OCI-LY7 (cell line): ENCODE measurements around the gene SLX4. TPM values are rescaled to one million over a fixed set of nuclear protein-coding genes. Genes with fewer than 3 reads are reported as not detected.

Experiments used
- BruUV-seq: library from RNA; stranded (reverse); fragments of 400-500 nt; replicated peaks from 2 replicates; lab custom pipeline; 2021; lab: Mats Ljungman, UMichigan
- CTCF ChIA-PET: fragments of 300-600 bp; sonication (Branson Sonifier 250); formaldehyde crosslinking; loops from one replicate; lab custom pipeline; 2022; ENCODE audit warnings: antibody characterized with exemption; ENCODE audit not compliant: unreplicated experiment; lab: Charles Lee
- POLR2A ChIA-PET: fragments of 300-600 bp; sonication (Branson Sonifier 250); formaldehyde crosslinking; loops from one replicate; lab custom pipeline; 2022; ENCODE audit warnings: antibody characterized with exemption; lab: Charles Lee
- DNase-seq: peaks from one replicate; pipeline ENCODE4 v3.0.0-alpha.2; 2015; ENCODE audit warnings: low spot score
- H2AFZ ChIP-seq: fragments of 200-600 bp; sonication (generic), shearing (Covaris generic); 2 replicates; pipeline ENCODE4 v1.6.1; 2014; ENCODE audit warnings: mild to moderate bottlenecking, antibody characterized with exemption, low read length, moderate library complexity
- H3K27ac ChIP-seq: fragments of 200-600 bp; sonication (generic); 2 replicates; pipeline ENCODE4 v1.5.1; 2014; ENCODE audit warnings: mixed run types, low read depth, mild to moderate bottlenecking, moderate library complexity, low read length, inconsistent platforms; ENCODE audit not compliant: poor library complexity, severe bottlenecking
- H3K36me3 ChIP-seq: fragments of 200-600 bp; sonication (generic); 2 replicates; pipeline ENCODE4 v1.6.1; 2014; ENCODE audit warnings: mild to moderate bottlenecking, antibody characterized with exemption, low read length, moderate library complexity, mixed read lengths; ENCODE audit not compliant: insufficient read depth
- H3K4me1 ChIP-seq: fragments of 200-600 bp; sonication (generic); 2 replicates; pipeline ENCODE4 v1.5.1; 2014; ENCODE audit warnings: mild to moderate bottlenecking, low read length; ENCODE audit not compliant: insufficient read depth, poor library complexity, severe bottlenecking
- H3K4me2 ChIP-seq: fragments of 200-600 bp; sonication (generic); 2 replicates; pipeline ENCODE4 v1.6.1; 2014; ENCODE audit warnings: mild to moderate bottlenecking, low read length
- H3K4me3 ChIP-seq: fragments of 200-600 bp; sonication (generic); 2 replicates; pipeline ENCODE4 v1.5.1; 2014; ENCODE audit warnings: mild to moderate bottlenecking, low read depth, low read length; ENCODE audit not compliant: poor library complexity, severe bottlenecking
- H3K79me2 ChIP-seq: fragments of 200-600 bp; sonication (generic); 2 replicates; pipeline ENCODE4 v1.6.1; 2016; ENCODE audit warnings: low read depth, mild to moderate bottlenecking, low read length, moderate library complexity, mixed read lengths; ENCODE audit not compliant: insufficient read depth
- H3K9me2 ChIP-seq: fragments of 200-600 bp; sonication (generic); 2 replicates; pipeline ENCODE4 v1.6.1; 2016; ENCODE audit warnings: mild to moderate bottlenecking, low read length, mixed read lengths; ENCODE audit not compliant: insufficient read depth
- H3K9me3 ChIP-seq: fragments of 200-600 bp; sonication (generic); 2 replicates; pipeline ENCODE4 v1.6.1; 2014; ENCODE audit warnings: mild to moderate bottlenecking, mixed run types, low read length, mixed read lengths
- H4K20me1 ChIP-seq: fragments of 200-600 bp; sonication (generic); 2 replicates; pipeline ENCODE4 v1.6.1; 2014; ENCODE audit warnings: mild to moderate bottlenecking, antibody characterized with exemption, low read length, moderate library complexity, mixed read lengths; ENCODE audit not compliant: insufficient read depth
- EZH2phosphoT487 ChIP-seq: fragments of 200-600 bp; sonication (generic); IDR thresholded peaks from 2 replicates; pipeline ENCODE4 v1.6.1; 2018; ENCODE audit warnings: low read depth, borderline replicate concordance, mild to moderate bottlenecking, mixed run types, antibody characterized with exemption, low read length, moderate library complexity, mixed read lengths
- intact Hi-C: fragments of 100-400 bp; cut with micrococcal nuclease; formaldehyde crosslinking; loops from one replicate; pipeline ENCODE4 v1.10.0; 2022; ENCODE audit not compliant: unreplicated experiment
- total RNA-seq, 2 experiments: library from RNA; depleted of rRNA in 1 of 2; stranded (reverse); fragments of >200 nt in 1 of 2; shearing (Covaris generic) in 1 of 2; gene quantifications; 2 replicates each; pipeline ENCODE4 v1.2.3, GENCODE V29; 2014 to 2022
- TF ChIP-seq, protein P1 (sequence below): fragments of 200-600 bp; sonication (generic); conservative IDR thresholded peaks from 2 replicates; pipeline ENCODE4 v1.5.1; 2014; ENCODE audit warnings: mild to moderate bottlenecking, antibody characterized with exemption, low read length, moderate library complexity, mixed read lengths

SLX4 gene
- total RNA-seq, 2 experiments from 2014 or later, result 13.2 to 35.7 TPM

DNA sequence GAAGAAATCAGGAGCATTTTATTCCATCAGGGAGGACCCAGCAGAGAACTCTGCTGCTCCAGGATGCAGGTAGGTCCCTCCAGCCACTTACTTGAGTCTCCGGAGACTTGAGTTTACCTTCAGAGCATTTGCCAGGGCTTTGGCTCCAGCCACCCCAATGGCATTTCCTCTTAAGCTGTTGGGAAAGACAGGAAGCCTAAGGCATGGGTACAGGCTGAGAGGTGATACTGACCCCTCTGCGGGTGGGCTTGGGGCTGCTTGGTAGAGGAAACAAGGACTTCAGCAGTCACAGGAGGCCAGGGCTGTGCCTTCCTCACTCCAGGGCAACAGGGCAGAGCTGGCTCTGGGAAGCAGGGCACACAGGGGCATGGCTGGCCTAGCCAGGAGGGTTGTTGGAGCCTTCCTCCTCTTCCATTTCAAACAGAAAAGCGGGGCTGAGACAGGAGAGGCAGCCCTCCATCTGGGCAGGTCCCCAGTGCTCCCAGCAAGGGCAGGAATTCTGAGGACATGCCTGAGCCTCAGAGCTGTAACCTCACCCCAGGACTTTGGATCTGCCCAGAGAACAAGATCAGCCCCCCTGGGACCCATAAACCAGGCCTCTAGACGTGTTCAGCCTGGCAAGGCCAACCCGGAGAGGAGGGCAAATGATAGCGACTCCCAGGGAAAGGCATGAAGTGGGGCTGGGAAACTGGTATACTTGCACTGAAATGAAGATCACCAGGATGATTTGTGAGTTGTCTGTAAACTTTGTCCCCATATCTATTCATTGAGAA is 68.6 kb downstream of the SLX4 start:
- H4K20me1 ChIP-seq, result no peaks in the 10 kb centered on the region
- H3K9me2 ChIP-seq, result no peaks in the 10 kb centered on the region
- no peak overlapping the region for H3K27ac ChIP-seq
- no TSS peak for BruUV-seq
- no peaks in the 10 kb centered on the region for H3K4me1 ChIP-seq
- no peak for TF ChIP-seq EZH2phosphoT487
- TF ChIP-seq, protein P1, sequence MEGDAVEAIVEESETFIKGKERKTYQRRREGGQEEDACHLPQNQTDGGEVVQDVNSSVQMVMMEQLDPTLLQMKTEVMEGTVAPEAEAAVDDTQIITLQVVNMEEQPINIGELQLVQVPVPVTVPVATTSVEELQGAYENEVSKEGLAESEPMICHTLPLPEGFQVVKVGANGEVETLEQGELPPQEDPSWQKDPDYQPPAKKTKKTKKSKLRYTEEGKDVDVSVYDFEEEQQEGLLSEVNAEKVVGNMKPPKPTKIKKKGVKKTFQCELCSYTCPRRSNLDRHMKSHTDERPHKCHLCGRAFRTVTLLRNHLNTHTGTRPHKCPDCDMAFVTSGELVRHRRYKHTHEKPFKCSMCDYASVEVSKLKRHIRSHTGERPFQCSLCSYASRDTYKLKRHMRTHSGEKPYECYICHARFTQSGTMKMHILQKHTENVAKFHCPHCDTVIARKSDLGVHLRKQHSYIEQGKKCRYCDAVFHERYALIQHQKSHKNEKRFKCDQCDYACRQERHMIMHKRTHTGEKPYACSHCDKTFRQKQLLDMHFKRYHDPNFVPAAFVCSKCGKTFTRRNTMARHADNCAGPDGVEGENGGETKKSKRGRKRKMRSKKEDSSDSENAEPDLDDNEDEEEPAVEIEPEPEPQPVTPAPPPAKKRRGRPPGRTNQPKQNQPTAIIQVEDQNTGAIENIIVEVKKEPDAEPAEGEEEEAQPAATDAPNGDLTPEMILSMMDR, result no peak
- H2AFZ ChIP-seq, result no peak overlapping the region
- no peak for DNase-seq
- H3K36me3 ChIP-seq, result peaks cover 93% of the 10 kb centered on the region
- H3K4me3 ChIP-seq, result no peak overlapping the region
- H3K79me2 ChIP-seq, result no peaks in the 10 kb centered on the region
- intact Hi-C loops, result no loop called here
- no peaks in the 10 kb centered on the region for H3K9me3 ChIP-seq
- H3K4me2 ChIP-seq, result no peak overlapping the region
- ChIA-PET CTCF (no interaction called here), POLR2A (no interaction called here)

DNA sequence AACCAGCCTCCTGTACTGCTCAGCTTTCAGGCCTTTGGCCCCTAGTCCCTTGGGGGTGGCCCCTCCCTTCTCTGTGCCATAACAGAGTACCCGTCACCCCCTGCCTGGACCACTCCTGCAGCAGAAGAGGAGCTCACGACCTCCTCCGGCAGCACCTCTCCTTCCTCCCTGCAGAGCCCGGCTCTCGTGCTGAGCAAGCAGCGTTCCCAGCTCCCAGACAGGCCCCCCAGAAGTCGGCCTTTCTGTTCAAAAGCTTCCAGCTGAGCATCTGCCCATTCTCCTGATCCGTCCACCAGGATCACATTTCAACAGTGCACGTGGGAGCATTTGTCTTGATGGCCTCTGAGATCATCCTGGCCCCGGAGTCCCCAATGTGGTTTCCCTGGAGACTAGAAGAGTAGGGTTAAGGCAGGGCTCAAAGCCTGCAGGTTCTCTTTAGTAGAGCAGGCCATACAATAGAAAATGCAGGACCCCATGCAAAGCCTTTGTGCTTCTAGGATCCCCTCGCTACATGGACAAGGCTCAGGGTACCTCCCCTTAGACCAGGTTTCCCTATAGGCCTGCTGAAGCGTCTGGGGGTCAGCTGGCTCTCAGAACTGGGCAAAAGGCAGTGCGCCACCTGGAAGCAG is 69.8 kb downstream of the SLX4 start:
- no peak overlapping the region for H3K4me2 ChIP-seq
- ChIA-PET POLR2A (no interaction called here), CTCF (interaction anchor here (0.9 kb wide), 1 partner anchor 16 kb away, joined by 4 read pairs; no protein-coding TSS in a partner anchor)
- H3K36me3 ChIP-seq, result peaks cover 82% of the 10 kb centered on the region
- H2AFZ ChIP-seq, result no peak overlapping the region
- no peak overlapping the region for H3K4me3 ChIP-seq
- no peaks in the 10 kb centered on the region for H3K9me3 ChIP-seq
- H3K79me2 ChIP-seq, result no peaks in the 10 kb centered on the region
- no peaks in the 10 kb centered on the region for H3K9me2 ChIP-seq
- intact Hi-C loops, result no loop called here
- DNase-seq, result no peak
- no peaks in the 10 kb centered on the region for H4K20me1 ChIP-seq
- H3K27ac ChIP-seq, result no peak overlapping the region
- no TSS peak for BruUV-seq
- H3K4me1 ChIP-seq, result no peaks in the 10 kb centered on the region
- TF ChIP-seq, protein P1, result no peak
- no peak for TF ChIP-seq EZH2phosphoT487

DNA sequence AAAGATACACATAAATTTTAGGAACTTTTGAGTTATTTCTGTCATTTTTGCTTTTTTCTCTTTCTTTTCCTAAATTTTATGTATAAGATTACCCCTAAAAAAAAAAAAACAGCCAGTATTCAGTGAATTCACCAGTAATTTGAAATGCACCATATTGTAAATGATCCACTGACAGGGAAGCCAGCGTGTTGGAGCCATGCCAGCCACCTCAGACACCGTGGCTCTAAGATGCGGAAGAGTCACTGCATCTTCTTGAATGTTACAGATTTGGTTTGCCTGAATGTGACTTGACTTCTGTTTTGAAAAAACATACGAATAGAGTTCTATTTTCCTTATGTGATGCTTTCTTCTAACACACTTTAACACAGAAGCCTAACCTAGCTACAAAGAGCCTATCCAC is 73.2 kb downstream of the SLX4 start:
- POLR2A ChIA-PET, result no interaction called here
- Histone ChIP-seq H3K4me1 (no peaks in the 10 kb centered on the region), H3K27ac (no peak overlapping the region), H3K4me2 (no peak overlapping the region), H3K4me3 (no peak overlapping the region), H3K79me2 (no peaks in the 10 kb centered on the region), H4K20me1 (no peaks in the 10 kb centered on the region), H2AFZ (no peak overlapping the region), H3K36me3 (peaks cover 51% of the 10 kb centered on the region), H3K9me3 (no peaks in the 10 kb centered on the region), H3K9me2 (no peaks in the 10 kb centered on the region)
- intact Hi-C loops, result no loop called here
- no peak for DNase-seq
- BruUV-seq, result no TSS peak
- no peak for TF ChIP-seq EZH2phosphoT487
- TF ChIP-seq, protein P1, result no peak
- CTCF ChIA-PET, result no interaction called here
